RWPE2 (cell line): Measurements from ENCODE around the gene ZBTB7B.
A peak's percentile ranks its signal among the peaks of the same experiment; 100 is the strongest.

ENCODE experiments used
- ATAC-seq: fragments of 200-7000 bp; cut with Tn5 transposase; 3 replicates; pipeline ENCODE4 v1.9.1; 2021; ENCODE audit warnings: low read depth
- DNase-seq: peaks from one replicate; pipeline ENCODE4 v3.0.0-alpha.2; 2020; ENCODE audit warnings: low spot score
- H3K27ac ChIP-seq: fragments of 450-650 bp; 2 replicates; pipeline ENCODE4 v1.5.1; 2017; ENCODE audit warnings: mild to moderate bottlenecking; ENCODE audit not compliant: poor library complexity, severe bottlenecking
- H3K27me3 ChIP-seq: fragments of 250-450 bp; sonication (Bioruptor Pico); 2 replicates; pipeline ENCODE4 v1.5.1; 2021; ENCODE audit warnings: mild to moderate bottlenecking, moderate library complexity; ENCODE audit not compliant: insufficient read depth, poor library complexity, severe bottlenecking
- H3K36me3 ChIP-seq: fragments of 250-450 bp; sonication (Bioruptor Pico); 2 replicates; pipeline ENCODE4 v1.5.1; 2020; ENCODE audit warnings: low read depth, mild to moderate bottlenecking, moderate library complexity
- H3K4me1 ChIP-seq: fragments of 250-450 bp; sonication (Bioruptor Pico); 2 replicates; pipeline ENCODE4 v1.5.1; 2021; ENCODE audit warnings: mild to moderate bottlenecking, moderate library complexity; ENCODE audit not compliant: insufficient read depth, poor library complexity, severe bottlenecking
- H3K4me3 ChIP-seq: fragments of 250-450 bp; sonication (Bioruptor Pico); 2 replicates; pipeline ENCODE4 v1.5.1; 2021; ENCODE audit warnings: mild to moderate bottlenecking, moderate library complexity; ENCODE audit not compliant: severe bottlenecking
- H3K9me3 ChIP-seq: fragments of 250-450 bp; sonication (Bioruptor Pico); 2 replicates; pipeline ENCODE4 v1.5.1; 2021; ENCODE audit warnings: mild to moderate bottlenecking, moderate library complexity; ENCODE audit not compliant: severe bottlenecking
- TF ChIP-seq, protein P1 (sequence below): fragments of 450-650 bp; IDR thresholded peaks from one replicate; pipeline ENCODE4 v1.5.1; 2017; ENCODE audit warnings: mild to moderate bottlenecking, moderate library complexity; ENCODE audit not compliant: poor library complexity, severe bottlenecking

The ZBTB7B gene

DNA sequence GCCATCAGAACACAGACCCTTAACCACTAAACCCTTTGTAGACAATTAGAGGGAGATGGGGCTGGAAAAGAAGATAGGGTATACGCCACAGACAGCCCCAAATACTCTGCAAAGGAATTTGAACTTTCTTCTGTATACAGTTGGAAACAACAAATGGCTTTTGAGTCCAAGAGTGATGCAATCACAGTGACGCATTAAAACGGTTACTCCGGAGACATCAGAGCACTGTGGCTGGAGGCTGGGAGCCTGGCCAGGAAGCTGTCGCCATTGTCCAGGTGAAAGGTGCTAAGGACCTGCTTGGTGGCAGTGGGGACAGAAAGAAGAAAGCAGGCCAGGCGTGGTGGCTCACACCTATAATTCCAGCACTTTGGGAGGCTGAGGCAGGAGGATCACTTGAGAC, 15.3 kb upstream of the ZBTB7B start:
- Histone ChIP-seq H3K27ac (no peak overlapping the region), H3K9me3 (no peaks in the 10 kb centered on the region), H3K36me3 (peaks cover 57% of the 10 kb centered on the region), H3K4me1 (peaks cover 9% of the 10 kb centered on the region), H3K27me3 (no peaks in the 10 kb centered on the region), H3K4me3 (no peak overlapping the region)
- no peak for DNase-seq
- TF ChIP-seq, protein P1, sequence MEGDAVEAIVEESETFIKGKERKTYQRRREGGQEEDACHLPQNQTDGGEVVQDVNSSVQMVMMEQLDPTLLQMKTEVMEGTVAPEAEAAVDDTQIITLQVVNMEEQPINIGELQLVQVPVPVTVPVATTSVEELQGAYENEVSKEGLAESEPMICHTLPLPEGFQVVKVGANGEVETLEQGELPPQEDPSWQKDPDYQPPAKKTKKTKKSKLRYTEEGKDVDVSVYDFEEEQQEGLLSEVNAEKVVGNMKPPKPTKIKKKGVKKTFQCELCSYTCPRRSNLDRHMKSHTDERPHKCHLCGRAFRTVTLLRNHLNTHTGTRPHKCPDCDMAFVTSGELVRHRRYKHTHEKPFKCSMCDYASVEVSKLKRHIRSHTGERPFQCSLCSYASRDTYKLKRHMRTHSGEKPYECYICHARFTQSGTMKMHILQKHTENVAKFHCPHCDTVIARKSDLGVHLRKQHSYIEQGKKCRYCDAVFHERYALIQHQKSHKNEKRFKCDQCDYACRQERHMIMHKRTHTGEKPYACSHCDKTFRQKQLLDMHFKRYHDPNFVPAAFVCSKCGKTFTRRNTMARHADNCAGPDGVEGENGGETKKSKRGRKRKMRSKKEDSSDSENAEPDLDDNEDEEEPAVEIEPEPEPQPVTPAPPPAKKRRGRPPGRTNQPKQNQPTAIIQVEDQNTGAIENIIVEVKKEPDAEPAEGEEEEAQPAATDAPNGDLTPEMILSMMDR, result no peak
- ATAC-seq, result no peak

DNA sequence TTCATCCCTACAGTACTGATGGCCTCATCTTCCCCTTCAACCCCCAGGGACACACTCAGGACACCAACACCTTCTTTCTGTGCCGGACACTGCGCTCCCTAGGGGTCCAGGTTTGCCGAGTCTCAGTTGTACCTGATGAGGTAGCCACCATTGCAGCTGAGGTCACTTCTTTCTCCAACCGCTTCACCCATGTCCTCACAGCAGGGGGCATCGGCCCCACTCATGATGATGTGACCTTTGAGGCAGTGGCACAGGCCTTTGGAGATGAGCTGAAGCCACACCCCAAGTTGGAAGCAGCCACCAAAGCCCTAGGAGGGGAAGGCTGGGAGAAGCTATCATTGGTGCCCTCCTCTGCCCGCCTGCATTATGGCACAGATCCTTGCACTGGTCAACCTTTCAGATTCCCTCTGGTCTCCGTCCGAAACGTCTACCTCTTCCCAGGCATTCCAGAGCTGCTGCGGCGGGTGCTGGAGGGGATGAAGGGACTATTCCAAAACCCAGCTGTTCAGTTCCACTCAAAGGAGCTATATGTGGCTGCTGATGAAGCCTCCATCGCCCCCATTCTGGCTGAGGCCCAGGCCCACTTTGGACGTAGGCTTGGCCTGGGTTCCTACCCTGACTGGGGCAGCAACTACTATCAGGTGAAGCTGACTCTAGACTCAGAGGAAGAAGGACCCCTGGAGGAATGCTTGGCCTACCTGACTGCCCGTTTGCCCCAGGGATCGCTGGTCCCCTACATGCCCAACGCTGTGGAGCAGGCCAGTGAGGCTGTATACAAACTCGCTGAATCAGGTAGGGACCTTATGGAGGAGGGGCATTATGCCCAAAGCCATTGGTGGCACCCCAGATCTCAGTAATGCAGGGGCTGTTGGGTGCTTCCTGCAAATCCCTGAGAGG, 14.3 kb upstream of the ZBTB7B start:
- DNase-seq, result peak; percentile 52
- no peak overlapping the region for H3K27ac ChIP-seq
- no peak overlapping the region for H3K4me3 ChIP-seq

DNA sequence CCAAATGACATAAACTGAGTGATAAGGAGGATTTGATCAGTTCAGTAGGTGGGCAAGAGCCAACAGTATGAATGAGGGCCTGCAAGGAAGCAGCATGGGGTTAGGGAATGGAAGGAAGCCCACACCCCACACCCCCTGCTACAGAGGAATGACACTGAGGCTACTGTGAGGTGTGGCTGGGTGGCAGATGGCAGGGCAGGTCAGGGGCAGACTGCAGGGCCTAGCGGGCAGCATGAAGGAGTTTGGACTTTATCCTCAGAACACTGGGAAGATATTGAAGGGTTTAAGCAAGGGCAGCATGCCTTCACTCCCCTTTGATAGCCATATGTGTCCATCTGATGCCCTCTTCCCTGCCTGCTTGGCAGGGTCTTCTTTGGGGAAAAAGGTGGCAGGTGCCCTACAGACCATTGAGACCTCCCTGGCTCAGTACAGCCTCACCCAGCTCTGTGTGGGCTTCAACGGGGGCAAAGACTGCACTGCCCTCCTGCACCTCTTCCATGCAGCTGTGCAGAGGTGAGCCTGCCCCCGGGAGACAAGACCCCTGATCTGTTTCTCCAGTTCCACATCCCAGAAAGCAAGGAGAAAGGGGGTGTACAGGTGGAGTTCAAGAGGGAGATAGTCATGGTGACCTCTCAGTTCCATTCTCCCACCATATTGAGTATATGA, 13.3 kb upstream of the ZBTB7B start:
- no peak for DNase-seq
- peaks cover 56% of the 10 kb centered on the region for H3K36me3 ChIP-seq
- TF ChIP-seq, protein P1, result no peak

More for the DNA sequence above, 14.3 kb upstream of the ZBTB7B start:
- Histone ChIP-seq H3K27me3 (no peaks in the 10 kb centered on the region), H3K36me3 (peaks cover 57% of the 10 kb centered on the region), H3K9me3 (no peaks in the 10 kb centered on the region), H3K4me1 (peaks cover 4% of the 10 kb centered on the region)
- TF ChIP-seq, protein P1, result peak; percentile 4
- no peak for ATAC-seq

DNA sequence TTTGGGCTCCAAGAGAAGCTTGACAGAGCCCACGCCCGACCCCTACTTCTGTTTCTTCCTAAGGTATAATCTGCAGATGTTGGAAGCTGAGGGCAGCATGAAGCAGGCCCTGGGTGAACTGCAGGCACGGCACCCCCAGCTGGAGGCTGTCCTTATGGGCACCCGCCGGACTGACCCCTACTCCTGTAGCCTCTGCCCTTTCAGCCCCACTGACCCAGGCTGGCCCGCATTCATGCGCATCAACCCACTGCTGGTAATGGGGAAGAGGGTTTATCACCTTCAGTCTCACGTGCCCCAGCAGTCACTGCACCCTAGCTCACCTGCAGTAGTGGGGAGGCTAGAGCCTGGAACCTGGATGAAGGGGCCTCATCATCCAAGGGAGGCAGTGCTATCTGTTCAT, 12.3 kb upstream of the ZBTB7B start:
- no peaks in the 10 kb centered on the region for H3K4me1 ChIP-seq
- H3K4me3 ChIP-seq, result no peak overlapping the region
- TF ChIP-seq, protein P1, result no peak
- DNase-seq (peak; percentile 57), ATAC-seq (no peak)
- peaks cover 52% of the 10 kb centered on the region for H3K36me3 ChIP-seq
- no peak overlapping the region for H3K27ac ChIP-seq
- no peaks in the 10 kb centered on the region for H3K27me3 ChIP-seq
- H3K9me3 ChIP-seq, result no peaks in the 10 kb centered on the region

More for the DNA sequence above, 13.3 kb upstream of the ZBTB7B start:
- Histone ChIP-seq H3K27me3 (no peaks in the 10 kb centered on the region), H3K4me3 (no peak overlapping the region), H3K4me1 (no peaks in the 10 kb centered on the region), H3K27ac (no peak overlapping the region), H3K9me3 (no peaks in the 10 kb centered on the region)
- ATAC-seq, result no peak
